IPS-20b (cell line): ENCODE results near the gene PLAAT1.

ENCODE experiments used
- H3K27ac ChIP-seq: one replicate; pipeline ENCODE4 v1.5.1; 2013; ENCODE audit warnings: low read length
- H3K27me3 ChIP-seq: 2 replicates; pipeline ENCODE4 v1.6.1; 2013; ENCODE audit warnings: mild to moderate bottlenecking, low read length, inconsistent platforms; ENCODE audit not compliant: insufficient read depth
- H3K36me3 ChIP-seq: 2 replicates; pipeline ENCODE4 v1.6.1; 2013; ENCODE audit warnings: low read depth, mild to moderate bottlenecking, inconsistent platforms, low read length, moderate library complexity; ENCODE audit not compliant: insufficient read depth
- H3K4me1 ChIP-seq: 2 replicates; pipeline ENCODE4 v1.6.1; 2013; ENCODE audit warnings: mild to moderate bottlenecking, control low read depth, inconsistent platforms, low read length, moderate library complexity; ENCODE audit not compliant: insufficient read depth
- H3K4me3 ChIP-seq: 2 replicates; pipeline ENCODE4 v1.5.1; 2013; ENCODE audit warnings: mild to moderate bottlenecking, low read length, inconsistent platforms
- H3K9ac ChIP-seq: 2 replicates; pipeline ENCODE4 v1.6.1; 2013; ENCODE audit warnings: low read depth, mild to moderate bottlenecking, inconsistent platforms, low read length, moderate library complexity
- H3K9me3 ChIP-seq: 2 replicates; pipeline ENCODE4 v1.6.1; 2013; ENCODE audit warnings: mild to moderate bottlenecking, low read depth, low read length, inconsistent platforms; ENCODE audit not compliant: insufficient read depth

PLAAT1 gene

DNA sequence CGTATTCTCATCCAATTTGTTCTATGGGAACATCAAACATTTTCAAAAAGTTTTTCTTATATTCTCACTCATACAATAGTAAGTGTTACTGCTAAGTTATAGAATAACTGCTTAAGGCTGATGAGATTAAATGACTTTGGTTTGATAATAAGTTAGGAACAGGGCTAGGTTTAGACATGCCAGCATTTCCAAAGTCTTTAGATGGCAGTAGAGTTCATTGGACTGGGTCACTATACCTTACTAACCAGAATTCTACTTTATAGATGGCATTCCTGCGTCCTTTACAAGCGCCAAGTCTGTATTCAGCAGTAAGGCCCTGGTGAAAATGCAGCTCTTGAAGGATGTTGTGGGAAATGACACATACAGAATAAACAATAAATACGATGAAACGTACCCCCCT, 21.7 kb downstream of the PLAAT1 start:
- Histone ChIP-seq H3K9ac (no peak overlapping the region), H3K9me3 (no peaks in the 10 kb centered on the region), H3K27ac (no peak overlapping the region), H3K27me3 (no peaks in the 10 kb centered on the region), H3K36me3 (no peaks in the 10 kb centered on the region), H3K4me3 (no peak overlapping the region), H3K4me1 (no peaks in the 10 kb centered on the region)

DNA sequence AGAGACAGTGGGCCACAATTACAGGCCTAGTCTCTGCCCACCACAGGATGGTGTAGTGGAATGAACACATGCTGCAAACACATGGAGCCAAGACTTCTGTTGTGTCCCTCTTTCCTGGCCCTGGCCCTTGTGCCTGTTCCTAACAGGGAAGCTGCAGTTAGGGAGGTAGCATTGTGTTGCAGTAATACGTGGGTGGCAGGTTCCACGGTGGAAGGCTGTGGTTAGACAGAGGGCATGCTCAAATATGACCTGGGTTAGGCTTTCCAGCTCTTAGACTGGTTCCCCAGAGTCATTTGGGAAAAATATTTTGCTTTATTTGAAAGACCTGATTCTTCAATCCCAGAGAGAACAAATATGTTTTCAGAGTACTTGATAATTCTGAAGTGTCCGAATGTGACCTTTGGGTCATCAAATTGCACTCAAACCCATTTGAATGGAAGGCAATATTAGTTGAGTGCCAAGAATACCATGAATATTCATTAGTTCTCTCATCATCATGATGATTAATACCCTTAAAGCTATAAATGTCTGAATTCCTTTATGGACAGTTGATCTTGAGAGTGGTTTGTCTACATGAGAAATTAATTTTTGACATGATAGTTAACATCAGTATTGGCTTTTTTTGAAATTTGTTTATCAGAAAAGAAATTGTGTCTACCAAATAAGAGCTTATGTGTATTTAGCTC, 28.5 kb downstream of the PLAAT1 start:
- Histone ChIP-seq H3K9ac (no peak overlapping the region), H3K36me3 (no peaks in the 10 kb centered on the region), H3K4me1 (no peaks in the 10 kb centered on the region), H3K9me3 (no peaks in the 10 kb centered on the region), H3K27me3 (no peaks in the 10 kb centered on the region), H3K4me3 (no peak overlapping the region), H3K27ac (no peak overlapping the region)

DNA sequence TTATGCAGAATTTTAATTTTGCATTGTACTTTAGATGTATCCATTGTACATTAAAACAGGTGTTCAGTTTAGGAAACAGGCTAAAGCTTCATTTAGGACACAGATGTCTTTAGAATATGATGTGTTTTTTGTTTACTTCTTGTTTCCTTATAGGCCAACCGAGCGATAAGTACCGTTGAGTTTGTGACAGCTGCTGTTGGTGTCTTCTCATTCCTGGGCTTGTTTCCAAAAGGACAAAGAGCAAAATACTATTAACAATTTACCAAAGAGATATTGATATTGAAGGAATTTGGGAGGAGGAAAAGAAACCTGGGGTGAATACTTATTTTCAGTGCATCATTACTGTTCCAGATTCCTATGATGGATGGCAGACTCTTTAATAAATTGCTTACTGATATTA, 29.4 kb downstream of the PLAAT1 start:
- H3K4me3 ChIP-seq = no peak overlapping the region
- no peaks in the 10 kb centered on the region for H3K4me1 ChIP-seq
- no peaks in the 10 kb centered on the region for H3K27me3 ChIP-seq
- no peak overlapping the region for H3K9ac ChIP-seq
- no peak overlapping the region for H3K27ac ChIP-seq
- H3K9me3 ChIP-seq = no peaks in the 10 kb centered on the region
- no peaks in the 10 kb centered on the region for H3K36me3 ChIP-seq

DNA sequence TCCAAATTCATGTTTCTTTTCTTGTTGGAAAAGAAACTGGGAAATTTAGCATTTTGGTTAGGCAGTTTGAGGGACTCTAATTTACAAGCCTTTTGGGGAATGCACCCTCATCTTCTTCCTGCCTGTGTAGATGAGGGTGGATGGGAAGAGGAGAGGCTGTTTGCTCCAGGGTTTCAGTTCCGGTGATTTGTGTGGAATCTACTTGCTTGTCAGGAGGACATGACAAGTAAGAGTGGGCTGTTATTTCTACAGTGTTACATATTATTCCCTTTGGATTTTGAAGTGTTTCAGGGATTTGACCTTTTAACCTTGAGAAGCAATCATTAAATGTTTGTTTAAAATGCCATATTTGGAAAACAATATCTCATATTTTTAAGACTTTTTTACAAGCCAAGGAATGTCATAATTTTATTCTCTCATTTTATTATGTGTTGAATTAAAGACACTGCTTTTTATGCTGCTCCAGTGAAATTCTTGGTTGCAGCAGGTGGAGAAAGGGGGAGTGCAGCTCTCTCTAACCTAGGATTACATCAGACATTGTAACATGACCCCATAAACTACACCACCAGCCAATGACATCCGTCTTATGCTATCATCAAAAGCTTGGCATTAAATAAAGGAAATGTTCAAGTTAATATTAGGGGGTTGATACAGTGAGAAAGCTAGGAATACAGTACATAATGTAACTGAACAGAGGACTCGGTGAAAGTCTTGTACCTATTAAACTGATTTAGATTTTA, 30.2 kb downstream of the PLAAT1 start:
- Histone ChIP-seq H3K4me3 (no peak overlapping the region), H3K9ac (no peak overlapping the region), H3K4me1 (no peaks in the 10 kb centered on the region), H3K9me3 (no peaks in the 10 kb centered on the region), H3K27ac (no peak overlapping the region), H3K36me3 (no peaks in the 10 kb centered on the region), H3K27me3 (no peaks in the 10 kb centered on the region)

DNA sequence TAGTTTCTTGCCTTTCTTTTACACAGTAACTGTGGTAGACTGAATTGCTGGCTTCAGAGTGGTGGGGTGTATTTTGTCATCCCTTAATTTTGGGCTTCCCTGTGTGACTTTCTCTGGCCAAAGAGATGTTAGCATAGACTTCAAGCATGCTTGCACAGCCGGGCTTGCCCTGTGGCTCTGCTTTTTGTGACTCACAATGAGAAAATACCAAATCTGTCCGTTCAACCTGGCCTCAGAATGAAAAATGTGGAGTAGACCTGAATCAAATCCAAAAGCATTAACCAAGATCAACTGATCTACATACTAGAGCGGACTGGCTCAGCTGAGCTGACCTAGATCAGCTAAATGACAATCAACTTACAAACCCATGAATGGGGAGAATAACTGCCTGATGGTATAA, 51.4 kb downstream of the PLAAT1 start:
- Histone ChIP-seq H3K27ac (no peak overlapping the region), H3K4me3 (no peak overlapping the region), H3K27me3 (no peaks in the 10 kb centered on the region), H3K4me1 (no peaks in the 10 kb centered on the region), H3K9ac (no peak overlapping the region), H3K9me3 (peaks cover 20% of the 10 kb centered on the region), H3K36me3 (no peaks in the 10 kb centered on the region)

DNA sequence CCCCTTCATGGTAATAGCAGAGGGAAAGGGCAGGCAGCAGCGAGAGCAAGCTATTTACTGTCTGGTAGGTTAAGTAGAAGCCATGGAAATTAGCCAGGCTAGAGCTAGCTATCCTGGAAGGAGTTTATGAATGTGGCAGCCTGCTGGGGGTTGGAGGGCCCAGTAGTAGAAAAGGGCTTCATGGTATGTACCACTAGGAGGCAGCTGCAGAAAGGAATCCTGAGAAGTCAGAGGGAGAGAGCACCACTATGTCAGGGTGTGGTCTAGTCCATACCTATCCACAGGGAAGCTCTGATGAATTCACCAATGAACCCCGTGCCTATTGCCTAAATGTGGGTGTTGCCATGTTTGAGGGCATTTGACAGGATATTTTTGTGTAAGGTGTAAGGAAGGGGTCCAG, 55.0 kb downstream of the PLAAT1 start:
- H3K4me1 ChIP-seq = no peaks in the 10 kb centered on the region
- no peaks in the 10 kb centered on the region for H3K36me3 ChIP-seq
- no peak overlapping the region for H3K27ac ChIP-seq
- H3K27me3 ChIP-seq = no peaks in the 10 kb centered on the region
- H3K4me3 ChIP-seq = no peak overlapping the region
- no peak overlapping the region for H3K9ac ChIP-seq
- H3K9me3 ChIP-seq = peaks cover 20% of the 10 kb centered on the region

DNA sequence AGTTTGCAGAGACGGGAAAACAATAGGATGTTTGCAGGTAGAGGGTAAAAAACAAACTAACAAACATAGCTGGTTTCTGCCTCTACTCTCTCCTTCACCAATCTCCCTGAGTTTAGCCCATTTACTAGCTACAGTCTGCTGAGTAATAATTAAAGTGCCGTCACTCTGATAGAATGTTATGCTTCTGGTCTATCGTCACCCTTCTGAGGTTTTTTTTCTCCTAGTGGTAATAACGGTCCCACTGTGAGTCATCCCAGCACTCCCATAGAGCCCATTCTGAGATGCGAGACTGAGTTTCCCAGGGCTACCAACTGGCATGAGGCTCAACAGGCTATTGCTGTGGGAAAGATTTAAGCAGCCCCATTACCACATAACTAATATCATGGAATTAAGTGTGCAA, 56.4 kb downstream of the PLAAT1 start:
- H3K27me3 ChIP-seq = no peaks in the 10 kb centered on the region
- no peak overlapping the region for H3K27ac ChIP-seq
- no peaks in the 10 kb centered on the region for H3K36me3 ChIP-seq
- H3K9ac ChIP-seq = no peak overlapping the region
- H3K4me3 ChIP-seq = no peak overlapping the region
- H3K9me3 ChIP-seq = peaks cover 6% of the 10 kb centered on the region; the same call in 1 of the 2 replicates
- no peaks in the 10 kb centered on the region for H3K4me1 ChIP-seq

DNA sequence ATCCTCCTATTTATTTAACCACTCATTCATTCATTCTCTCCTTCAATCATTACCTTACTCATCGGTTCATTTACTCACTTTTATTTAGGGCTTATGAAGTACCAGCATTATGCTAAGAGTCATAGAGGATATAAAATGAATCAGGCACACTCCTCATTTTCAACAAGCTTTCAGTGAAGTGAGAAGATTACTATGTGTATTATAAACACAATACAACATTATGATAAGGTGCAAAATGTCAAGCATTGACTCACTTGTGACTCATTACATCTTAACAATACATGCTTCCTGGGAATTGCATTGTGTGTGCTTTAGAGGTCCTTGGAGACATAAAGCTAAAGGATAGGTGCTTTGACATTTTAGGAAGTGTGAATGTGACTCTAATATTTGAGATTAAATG, 60.4 kb downstream of the PLAAT1 start:
- Histone ChIP-seq H3K9me3 (no peaks in the 10 kb centered on the region), H3K27ac (no peak overlapping the region), H3K27me3 (no peaks in the 10 kb centered on the region)

DNA sequence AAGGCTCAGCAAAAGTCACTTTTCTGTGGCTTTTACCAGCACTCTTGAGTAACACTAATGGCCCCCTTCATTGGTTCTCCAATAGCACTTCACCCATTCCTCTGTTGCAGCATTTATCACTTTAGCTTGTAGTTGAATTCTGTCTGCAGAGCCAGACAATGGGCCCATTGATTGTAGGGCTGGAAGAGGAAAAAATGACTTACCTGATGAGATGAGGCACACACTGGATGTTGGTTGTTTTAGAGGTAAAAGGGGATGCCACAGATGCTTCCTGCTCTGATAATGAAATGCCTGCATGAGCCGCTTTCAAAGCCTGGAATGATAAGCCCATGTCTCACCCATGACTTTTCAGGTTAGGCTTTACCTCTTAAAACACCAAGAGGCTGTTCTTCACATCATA, 64.3 kb downstream of the PLAAT1 start:
- Histone ChIP-seq H3K4me3 (no peak overlapping the region), H3K27ac (no peak overlapping the region), H3K4me1 (no peaks in the 10 kb centered on the region; the same call in 1 of the 2 replicates), H3K9ac (no peak overlapping the region), H3K27me3 (no peaks in the 10 kb centered on the region), H3K9me3 (no peaks in the 10 kb centered on the region), H3K36me3 (no peaks in the 10 kb centered on the region)

More for the DNA sequence above, 60.4 kb downstream of the PLAAT1 start:
- Histone ChIP-seq H3K4me1 (no peaks in the 10 kb centered on the region; the same call in 1 of the 2 replicates), H3K4me3 (no peak overlapping the region), H3K36me3 (no peaks in the 10 kb centered on the region), H3K9ac (no peak overlapping the region)

DNA sequence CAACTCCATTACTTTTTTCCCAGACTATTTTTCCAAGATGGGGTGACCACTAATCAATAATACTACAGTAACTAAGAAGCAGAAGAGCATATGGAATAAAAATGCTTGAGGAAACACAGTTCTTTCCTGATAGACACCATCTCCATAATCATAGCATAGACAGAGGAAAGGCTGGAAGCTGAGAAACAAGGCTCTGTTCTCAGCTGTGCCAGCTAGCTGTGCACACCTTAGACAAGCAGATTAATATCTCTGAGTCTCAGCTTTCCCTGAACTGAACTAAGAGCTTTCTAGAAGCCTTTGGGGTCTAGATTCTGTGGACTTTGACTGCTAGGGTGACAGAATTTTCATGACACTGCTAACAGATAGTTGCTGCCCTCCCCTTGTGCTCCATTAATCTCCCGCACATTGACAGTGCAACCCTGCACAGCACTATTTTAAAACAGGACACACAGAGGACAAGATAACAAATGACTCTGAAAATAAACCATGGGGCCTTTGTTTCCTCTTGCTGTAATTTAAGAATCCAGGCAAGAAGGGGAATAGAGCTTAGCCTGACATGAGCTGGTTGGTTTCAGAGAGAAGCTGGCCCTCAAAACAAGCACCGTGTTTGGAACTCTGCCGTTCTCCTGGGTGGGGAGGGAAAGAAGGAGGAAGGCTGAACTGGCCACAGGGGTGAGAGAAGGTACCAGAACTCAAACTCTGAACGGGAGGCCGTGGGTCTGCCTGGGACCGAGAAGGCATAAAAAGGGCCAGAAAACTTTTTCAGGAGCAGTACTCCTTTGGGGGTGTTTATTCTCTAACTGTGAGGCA, 70.1 kb downstream of the PLAAT1 start:
- Histone ChIP-seq H3K36me3 (no peaks in the 10 kb centered on the region), H3K4me1 (peaks cover 4% of the 10 kb centered on the region; the same call in 1 of the 2 replicates), H3K9me3 (no peaks in the 10 kb centered on the region), H3K4me3 (no peak overlapping the region), H3K27ac (no peak overlapping the region), H3K9ac (no peak overlapping the region), H3K27me3 (no peaks in the 10 kb centered on the region)

DNA sequence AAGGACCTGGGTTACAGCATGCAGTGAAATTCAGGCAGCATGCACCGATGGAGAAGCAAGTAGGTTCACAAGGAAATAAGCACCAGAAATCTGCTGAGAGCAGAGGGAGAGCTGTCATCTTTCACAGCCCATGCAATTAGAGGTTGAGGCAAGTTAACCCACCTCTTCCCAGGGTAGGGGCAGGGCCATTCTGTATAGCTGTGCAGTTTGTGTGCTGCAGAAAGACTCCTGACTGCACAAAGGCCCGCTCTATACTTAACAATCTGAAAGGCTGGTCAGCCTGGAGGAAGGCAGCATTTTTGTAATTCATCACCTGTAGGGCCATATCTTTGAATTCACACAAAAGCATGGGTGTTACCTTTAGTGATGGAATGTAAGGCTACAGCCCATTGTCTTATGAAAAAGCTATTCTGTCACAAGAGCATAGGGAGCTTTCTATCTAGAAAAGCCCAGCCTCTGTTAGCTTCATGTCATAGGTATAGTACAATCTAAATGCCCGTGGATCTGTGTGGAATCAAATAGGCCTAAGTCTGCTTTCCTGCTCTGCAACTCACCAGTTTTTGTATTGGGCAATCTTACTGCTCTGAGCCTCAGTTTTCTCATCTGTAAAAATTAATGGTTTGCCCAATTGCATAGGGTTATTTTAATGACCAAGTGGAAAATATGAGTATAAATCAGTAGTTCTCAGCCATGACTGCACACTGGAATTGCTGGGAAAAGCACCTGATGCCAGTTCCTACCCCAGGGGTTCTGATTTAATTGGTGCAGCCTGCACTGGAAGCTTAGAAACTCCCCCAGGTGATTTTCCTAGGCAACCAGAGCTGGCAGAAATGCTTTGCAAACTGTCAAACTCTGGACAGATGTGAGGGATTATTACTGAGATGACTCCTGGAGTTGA, 72.3 kb downstream of the PLAAT1 start:
- Histone ChIP-seq H3K27me3 (no peaks in the 10 kb centered on the region), H3K4me3 (no peak overlapping the region), H3K27ac (no peak overlapping the region), H3K36me3 (no peaks in the 10 kb centered on the region), H3K9ac (no peak overlapping the region), H3K4me1 (peaks cover 4% of the 10 kb centered on the region; the same call in 1 of the 2 replicates), H3K9me3 (no peaks in the 10 kb centered on the region)
